Thyroid gland (tissue), 4 donors: Measurements from ENCODE around the gene WDR6. TPM values are rescaled to one million over a fixed set of nuclear protein-coding genes. Genes with fewer than 3 reads are reported as not detected.

Experiments used
- DNase-seq, 2 donors: peaks; one replicate each; pipeline ENCODE4 v3.0.0-alpha.2; 2019
- H3K27ac ChIP-seq, 3 donors: fragments of 200-600 bp; sonication (generic); 1 replicate in 2 of 3; 2 replicates in 1 of 3; pipeline ENCODE4 v1.5.1; 2016 to 2019; ENCODE audit warnings: mild to moderate bottlenecking in 1 of 3, moderate library complexity in 1 of 3
- H3K27me3 ChIP-seq: fragments of 200-600 bp; sonication (generic); one replicate; pipeline ENCODE4 v1.5.1; 2019
- H3K36me3 ChIP-seq, 2 donors: fragments of 200-600 bp; sonication (generic); one replicate each; pipeline ENCODE4 v1.5.1; 2016 to 2019
- H3K4me1 ChIP-seq, 2 donors: fragments of 200-600 bp; sonication (generic); one replicate each; pipeline ENCODE4 v1.5.1; 2017 to 2019
- H3K4me3 ChIP-seq, 3 donors: fragments of 200-600 bp; sonication (generic); replicated peaks in 1 of 3; 1 replicate in 2 of 3; 2 replicates in 1 of 3; pipeline ENCODE4 v1.5.1; 2016; ENCODE audit warnings: mild to moderate bottlenecking in 1 of 3
- H3K9me3 ChIP-seq: fragments of 200-600 bp; sonication (generic); one replicate; pipeline ENCODE4 v1.5.1; 2017
- POLR2A ChIP-seq, 2 donors: fragments of 450-650 bp; IDR thresholded peaks; one replicate each; pipeline ENCODE4 v1.6.1; 2017; ENCODE audit warnings: antibody characterized with exemption in 2 of 2, mild to moderate bottlenecking in 2 of 2, moderate library complexity in 1 of 2
- WGBS, 2 donors: methylation state at CpG; one replicate each; pipeline ENCODE4 v1.1.5; 2017; 5-methylcytosine and 5-hydroxymethylcytosine counted together
- intact Hi-C: fragments of 100-400 bp; cut with DNase I; formaldehyde crosslinking; loops from one replicate; pipeline ENCODE4 v1.15.1; 2023
- total RNA-seq, 4 donors: library from RNA; depleted of rRNA; stranded (reverse); fragments of >200 nt; gene quantifications; one replicate each; pipeline ENCODE4 v1.2.3, GENCODE V29; 2016
- TF ChIP-seq, protein P1 (sequence below), 6 experiments: fragments of 200-600 bp in 3 of 6; fragments of 450-650 bp in 3 of 6; sonication (generic) in 3 of 6; IDR thresholded peaks; one replicate each; pipeline ENCODE4 v1.5.1; 2016 to 2019; ENCODE audit warnings: antibody characterized with exemption in 6 of 6, mild to moderate bottlenecking in 2 of 6, inconsistent platforms in 1 of 6, moderate library complexity in 1 of 6

Gene WDR6, protein sequence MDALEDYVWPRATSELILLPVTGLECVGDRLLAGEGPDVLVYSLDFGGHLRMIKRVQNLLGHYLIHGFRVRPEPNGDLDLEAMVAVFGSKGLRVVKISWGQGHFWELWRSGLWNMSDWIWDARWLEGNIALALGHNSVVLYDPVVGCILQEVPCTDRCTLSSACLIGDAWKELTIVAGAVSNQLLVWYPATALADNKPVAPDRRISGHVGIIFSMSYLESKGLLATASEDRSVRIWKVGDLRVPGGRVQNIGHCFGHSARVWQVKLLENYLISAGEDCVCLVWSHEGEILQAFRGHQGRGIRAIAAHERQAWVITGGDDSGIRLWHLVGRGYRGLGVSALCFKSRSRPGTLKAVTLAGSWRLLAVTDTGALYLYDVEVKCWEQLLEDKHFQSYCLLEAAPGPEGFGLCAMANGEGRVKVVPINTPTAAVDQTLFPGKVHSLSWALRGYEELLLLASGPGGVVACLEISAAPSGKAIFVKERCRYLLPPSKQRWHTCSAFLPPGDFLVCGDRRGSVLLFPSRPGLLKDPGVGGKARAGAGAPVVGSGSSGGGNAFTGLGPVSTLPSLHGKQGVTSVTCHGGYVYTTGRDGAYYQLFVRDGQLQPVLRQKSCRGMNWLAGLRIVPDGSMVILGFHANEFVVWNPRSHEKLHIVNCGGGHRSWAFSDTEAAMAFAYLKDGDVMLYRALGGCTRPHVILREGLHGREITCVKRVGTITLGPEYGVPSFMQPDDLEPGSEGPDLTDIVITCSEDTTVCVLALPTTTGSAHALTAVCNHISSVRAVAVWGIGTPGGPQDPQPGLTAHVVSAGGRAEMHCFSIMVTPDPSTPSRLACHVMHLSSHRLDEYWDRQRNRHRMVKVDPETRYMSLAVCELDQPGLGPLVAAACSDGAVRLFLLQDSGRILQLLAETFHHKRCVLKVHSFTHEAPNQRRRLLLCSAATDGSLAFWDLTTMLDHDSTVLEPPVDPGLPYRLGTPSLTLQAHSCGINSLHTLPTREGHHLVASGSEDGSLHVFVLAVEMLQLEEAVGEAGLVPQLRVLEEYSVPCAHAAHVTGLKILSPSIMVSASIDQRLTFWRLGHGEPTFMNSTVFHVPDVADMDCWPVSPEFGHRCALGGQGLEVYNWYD
- 100 to 1,000 TPM; 125 to 169 (median 149) TPM for total RNA-seq

DNA sequence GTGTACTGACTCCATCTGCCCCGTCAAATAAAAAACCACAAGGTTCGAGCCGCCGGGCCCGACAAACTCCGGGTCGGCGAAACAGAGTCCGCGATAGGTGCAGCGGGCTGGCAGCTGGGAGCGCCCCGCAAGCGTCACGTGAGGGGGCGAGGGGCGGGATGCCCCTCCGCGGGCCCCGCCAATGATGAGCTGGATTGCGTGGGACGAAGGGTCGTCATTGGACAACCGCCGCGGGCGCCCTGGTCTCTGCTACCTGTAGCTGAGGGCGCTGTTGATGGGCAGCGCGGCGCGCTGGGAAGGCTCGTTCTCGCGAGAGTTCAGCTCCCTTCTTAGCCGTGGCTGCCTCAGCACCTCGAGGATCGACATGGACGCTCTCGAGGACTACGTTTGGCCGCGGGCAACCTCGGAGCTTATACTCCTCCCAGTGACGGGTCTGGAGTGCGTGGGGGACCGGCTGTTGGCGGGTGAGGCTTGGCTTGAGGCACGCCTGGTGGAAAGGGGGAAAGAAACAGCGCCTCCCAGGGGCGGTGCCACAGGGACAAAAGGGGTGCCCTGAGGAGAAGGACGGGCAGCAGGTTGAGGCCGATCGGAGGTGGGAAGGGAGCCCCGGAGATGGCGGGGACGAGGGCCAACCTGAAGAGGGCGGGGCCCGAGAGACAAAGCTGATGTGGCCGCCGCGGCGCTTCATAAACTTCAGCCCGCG, at the start of gene WDR6:
TSS of gene WDR6 (plus strand) at position 324 of the 703 bp plus-strand sequence. CDS start at position 365, 41 bp downstream.
- intact Hi-C loops, result no loop called here
- H3K27me3 ChIP-seq, result no peaks in the 10 kb centered on the region
- TF ChIP-seq, protein P1, sequence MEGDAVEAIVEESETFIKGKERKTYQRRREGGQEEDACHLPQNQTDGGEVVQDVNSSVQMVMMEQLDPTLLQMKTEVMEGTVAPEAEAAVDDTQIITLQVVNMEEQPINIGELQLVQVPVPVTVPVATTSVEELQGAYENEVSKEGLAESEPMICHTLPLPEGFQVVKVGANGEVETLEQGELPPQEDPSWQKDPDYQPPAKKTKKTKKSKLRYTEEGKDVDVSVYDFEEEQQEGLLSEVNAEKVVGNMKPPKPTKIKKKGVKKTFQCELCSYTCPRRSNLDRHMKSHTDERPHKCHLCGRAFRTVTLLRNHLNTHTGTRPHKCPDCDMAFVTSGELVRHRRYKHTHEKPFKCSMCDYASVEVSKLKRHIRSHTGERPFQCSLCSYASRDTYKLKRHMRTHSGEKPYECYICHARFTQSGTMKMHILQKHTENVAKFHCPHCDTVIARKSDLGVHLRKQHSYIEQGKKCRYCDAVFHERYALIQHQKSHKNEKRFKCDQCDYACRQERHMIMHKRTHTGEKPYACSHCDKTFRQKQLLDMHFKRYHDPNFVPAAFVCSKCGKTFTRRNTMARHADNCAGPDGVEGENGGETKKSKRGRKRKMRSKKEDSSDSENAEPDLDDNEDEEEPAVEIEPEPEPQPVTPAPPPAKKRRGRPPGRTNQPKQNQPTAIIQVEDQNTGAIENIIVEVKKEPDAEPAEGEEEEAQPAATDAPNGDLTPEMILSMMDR (IDR thresholded peaks at IDR 0.05), result peak in 3 of 6 experiments; percentile 36 to 49 (median 45)
- TF ChIP-seq POLR2A (IDR thresholded peaks at IDR 0.05), result peak in 1 of 2 donors; percentile 85
- WGBS, 2 donors, result 0% methylated on average over 24 to 61 of the region's 65 CpGs
- DNase-seq, result peak; percentile 99
- no peaks in the 10 kb centered on the region for H3K9me3 ChIP-seq
- peak within 1 kb of the TSS; percentile 72 to 86 (median 84) for H3K4me3 ChIP-seq
- no peaks in the 10 kb centered on the region for H3K36me3 ChIP-seq
- peak within 1 kb of the TSS; percentile 96 to 98 (median 96) for H3K27ac ChIP-seq
- peaks cover 18 to 25% of the 10 kb centered on the region in 2 donors for H3K4me1 ChIP-seq

DNA sequence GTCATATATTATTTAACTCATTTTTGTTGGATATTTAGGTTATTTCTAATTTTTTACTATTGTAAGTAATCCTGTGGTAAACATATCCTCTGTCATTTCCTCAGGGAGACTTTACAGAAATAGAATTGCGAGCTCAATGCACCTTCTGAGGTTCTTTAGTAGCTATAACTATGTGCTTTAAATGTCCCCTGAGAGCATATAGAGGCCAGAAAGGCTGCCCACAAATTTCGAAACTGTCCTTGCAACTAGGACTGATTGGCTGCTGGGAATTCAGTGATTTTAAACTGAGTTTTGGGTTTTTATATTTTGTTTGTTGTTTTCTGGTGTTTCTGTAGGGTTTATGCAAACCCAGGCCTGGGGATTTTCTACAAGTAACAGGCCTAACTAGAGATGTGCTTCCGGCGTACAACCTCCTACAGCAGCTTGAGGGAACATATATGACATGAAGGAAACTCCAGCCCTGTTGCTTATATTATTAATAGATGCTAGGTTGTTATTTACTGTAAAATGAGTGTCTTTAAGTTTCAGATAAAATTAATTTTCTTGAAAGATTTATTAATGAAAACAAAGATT, 46.3 kb upstream of the WDR6 start:
- H3K27ac ChIP-seq, result no peak overlapping the region
- no peaks in the 10 kb centered on the region for H3K9me3 ChIP-seq
- WGBS, 2 donors, result 76 to 85% methylated on average over 4 of the region's 4 CpGs
- no peak for TF ChIP-seq POLR2A (IDR thresholded peaks at IDR 0.05)
- TF ChIP-seq, protein P1 (IDR thresholded peaks at IDR 0.05), result no peak
- no peaks in the 10 kb centered on the region for H3K4me1 ChIP-seq
- H3K27me3 ChIP-seq, result no peaks in the 10 kb centered on the region
- H3K36me3 ChIP-seq, result peaks cover 14 to 21% of the 10 kb centered on the region in 2 donors
- DNase-seq, result no peak
- no peak overlapping the region for H3K4me3 ChIP-seq
- intact Hi-C loops, result no loop called here

DNA sequence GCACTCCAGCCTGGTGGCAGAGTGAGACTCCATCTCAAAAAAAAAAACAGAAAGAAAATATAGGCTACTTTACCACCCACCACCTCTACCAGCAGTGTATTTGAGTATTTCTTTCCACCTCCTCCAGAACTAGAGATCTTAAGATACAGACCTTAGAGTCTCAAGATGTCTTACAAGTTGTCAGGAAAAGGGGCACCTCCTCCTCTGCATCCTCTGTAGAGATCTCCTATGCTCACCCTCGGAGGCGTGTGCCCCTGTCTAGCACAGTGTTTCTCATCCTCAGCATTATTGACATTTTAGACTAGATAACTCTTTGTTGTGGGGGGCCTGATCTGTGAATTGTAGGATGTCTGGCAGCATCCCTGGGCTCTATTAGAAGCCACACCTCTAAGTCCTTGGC, 44.9 kb upstream of the WDR6 start:
- H3K27me3 ChIP-seq, result no peaks in the 10 kb centered on the region
- H3K4me3 ChIP-seq, result no peak overlapping the region
- DNase-seq, result no peak
- peaks cover 13 to 28% of the 10 kb centered on the region in 2 donors for H3K36me3 ChIP-seq
- no peaks in the 10 kb centered on the region for H3K4me1 ChIP-seq
- H3K9me3 ChIP-seq, result no peaks in the 10 kb centered on the region
- intact Hi-C loops, result no loop called here
- no peak overlapping the region for H3K27ac ChIP-seq
- TF ChIP-seq POLR2A (IDR thresholded peaks at IDR 0.05), result no peak
- TF ChIP-seq, protein P1 (IDR thresholded peaks at IDR 0.05), result no peak
- 83 to 94% methylated on average over 2 of the region's 2 CpGs for WGBS, 2 donors

DNA sequence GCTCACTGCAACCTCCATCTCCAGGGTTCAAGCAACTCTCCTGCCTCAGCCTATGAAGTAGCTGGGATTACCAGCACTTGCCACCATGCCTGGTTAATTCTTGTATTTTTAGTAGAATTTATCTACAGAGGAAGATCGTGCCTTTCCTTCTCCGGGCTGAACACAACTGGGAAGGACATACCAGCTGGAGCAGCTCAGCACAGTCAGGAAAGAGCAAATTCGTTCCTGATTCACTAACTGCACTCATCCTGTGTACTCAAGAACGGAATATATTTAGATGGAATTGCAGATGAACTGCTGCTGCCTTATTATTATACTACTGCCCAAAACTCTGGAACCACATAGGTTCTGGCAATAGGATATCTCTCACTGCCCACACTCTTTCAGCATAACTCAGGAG, 44.3 kb upstream of the WDR6 start:
- Histone ChIP-seq H3K9me3 (no peaks in the 10 kb centered on the region), H3K27me3 (no peaks in the 10 kb centered on the region), H3K4me3 (no peak overlapping the region), H3K4me1 (no peaks in the 10 kb centered on the region), H3K36me3 (peaks cover 7 to 31% of the 10 kb centered on the region in 2 donors), H3K27ac (no peak overlapping the region)
- intact Hi-C loops, result no loop called here
- TF ChIP-seq, protein P1 (IDR thresholded peaks at IDR 0.05), result no peak
- TF ChIP-seq POLR2A (IDR thresholded peaks at IDR 0.05), result no peak
- WGBS, 2 donors, result 86 to 90% methylated on average over 4 of the region's 4 CpGs
- no peak for DNase-seq
